Measurements from ENCODE around the gene NCBP3.
"Not testable (repeated sequence)": the region's sequence is repeated elsewhere in the genome, so short reads cannot be mapped to it uniquely, and the experiment has no call there.

Gene NCBP3

GRCh38 chr17:3846437-3847164 lies 555 bp upstream of the NCBP3 start:
- no peak for DNase-seq

- peak in 1 of 2 experiments; percentile 10 for DNase-seq
Measured at GRCh38 chr17:3845291-3845620, 790 bp downstream of the NCBP3 start.

- not testable (repeated sequence) for DNase-seq
Measured at GRCh38 chr17:3844556-3844955, 1.5 kb downstream of the NCBP3 start.

GRCh38 chr17:3843935-3844516 lies 2.0 kb downstream of the NCBP3 start:
- peak; percentile 40 for DNase-seq

GRCh38 chr17:3838206-3838605 lies 7.8 kb downstream of the NCBP3 start:
- DNase-seq: no peak

GRCh38 chr17:3836551-3836950 lies 9.5 kb downstream of the NCBP3 start:
- DNase-seq: no peak

- no peak for DNase-seq
Measured at GRCh38 chr17:3835410-3836229, 10.4 kb downstream of the NCBP3 start.

- DNase-seq: no peak
Measured at GRCh38 chr17:3834811-3835210, 11.2 kb downstream of the NCBP3 start.

GRCh38 chr17:3828852-3829232 lies 17.2 kb downstream of the NCBP3 start:
- no peak for DNase-seq

GRCh38 chr17:3828151-3828851 lies 17.7 kb downstream of the NCBP3 start:
- no peak for DNase-seq

- peak; percentile 39 to 51 for DNase-seq
Measured at GRCh38 chr17:3827124-3827773, 18.8 kb downstream of the NCBP3 start.

- no peak for DNase-seq
Measured at GRCh38 chr17:3826191-3826590, 19.9 kb downstream of the NCBP3 start.

GRCh38 chr17:3821101-3821500 lies 24.9 kb downstream of the NCBP3 start:
- DNase-seq: no peak

- DNase-seq: no peak
Measured at GRCh38 chr17:3818786-3819185, 27.3 kb downstream of the NCBP3 start.

GRCh38 chr17:3817851-3818605 lies 28.0 kb downstream of the NCBP3 start:
- DNase-seq: no peak

- DNase-seq: no peak
Measured at GRCh38 chr17:3815925-3816324, 30.1 kb downstream of the NCBP3 start.

- no peak for DNase-seq
Measured at GRCh38 chr17:3815122-3815521, 30.9 kb downstream of the NCBP3 start.

GRCh38 chr17:3814361-3814760 lies 31.7 kb downstream of the NCBP3 start:
- DNase-seq: no peak

GRCh38 chr17:3813171-3813570 lies 32.9 kb downstream of the NCBP3 start:
- no peak for DNase-seq

GRCh38 chr17:3812771-3813170 lies 33.3 kb downstream of the NCBP3 start:
- DNase-seq: no peak

- no peak for DNase-seq
Measured at GRCh38 chr17:3812284-3812683, 33.8 kb downstream of the NCBP3 start.

- DNase-seq: no peak
Measured at GRCh38 chr17:3810019-3810418, 36.0 kb downstream of the NCBP3 start.

All from SHP77 (cell line).